Measurements from ENCODE around the gene CHCHD3.
A peak's percentile ranks its signal among the peaks of the same experiment; 100 is the strongest.

CHCHD3 gene

GRCh38 chr7:133081599-133082389 lies at the start of gene CHCHD3:
Gene CHCHD3 (minus strand): TSS chr7:133082090. CDS start chr7:133081937, 153 bp downstream.
- DNase-seq (ENCODE audit: low spot score): peak; percentile 100

- DNase-seq (ENCODE audit: low spot score): no peak
Measured at GRCh38 chr7:133130166-133130565, 48.3 kb upstream of the CHCHD3 start.

GRCh38 chr7:133126422-133126821 lies 44.5 kb upstream of the CHCHD3 start:
- no peak for DNase-seq (ENCODE audit: low spot score)

- no peak for DNase-seq (ENCODE audit: low spot score)
Measured at GRCh38 chr7:133124974-133125373, 43.1 kb upstream of the CHCHD3 start.

- no peak for DNase-seq (ENCODE audit: low spot score)
Measured at GRCh38 chr7:133121175-133121844, 39.4 kb upstream of the CHCHD3 start.

GRCh38 chr7:133119067-133119466 lies 37.2 kb upstream of the CHCHD3 start:
- no peak for DNase-seq (ENCODE audit: low spot score)

GRCh38 chr7:133118261-133118660 lies 36.4 kb upstream of the CHCHD3 start:
- no peak for DNase-seq (ENCODE audit: low spot score)

GRCh38 chr7:133117452-133117851 lies 35.6 kb upstream of the CHCHD3 start:
- DNase-seq (ENCODE audit: low spot score): no peak

GRCh38 chr7:133115596-133115995 lies 33.7 kb upstream of the CHCHD3 start:
- DNase-seq (ENCODE audit: low spot score): no peak

GRCh38 chr7:133114519-133114918 lies 32.6 kb upstream of the CHCHD3 start:
- no peak for DNase-seq (ENCODE audit: low spot score)

GRCh38 chr7:133112976-133113375 lies 31.1 kb upstream of the CHCHD3 start:
- no peak for DNase-seq (ENCODE audit: low spot score)

GRCh38 chr7:133112335-133112734 lies 30.4 kb upstream of the CHCHD3 start:
- DNase-seq (ENCODE audit: low spot score): no peak

- no peak for DNase-seq (ENCODE audit: low spot score)
Measured at GRCh38 chr7:133110312-133110711, 28.4 kb upstream of the CHCHD3 start.

GRCh38 chr7:133109816-133110215 lies 27.9 kb upstream of the CHCHD3 start:
- no peak for DNase-seq (ENCODE audit: low spot score)

- no peak for DNase-seq (ENCODE audit: low spot score)
Measured at GRCh38 chr7:133108023-133108422, 26.1 kb upstream of the CHCHD3 start.

GRCh38 chr7:133102276-133103060 lies 20.6 kb upstream of the CHCHD3 start:
- no peak for DNase-seq (ENCODE audit: low spot score)

GRCh38 chr7:133099633-133100286 lies 17.9 kb upstream of the CHCHD3 start:
- no peak for DNase-seq (ENCODE audit: low spot score)

GRCh38 chr7:133095119-133095671 lies 13.3 kb upstream of the CHCHD3 start:
- DNase-seq (ENCODE audit: low spot score): no peak

- DNase-seq (ENCODE audit: low spot score): no peak
Measured at GRCh38 chr7:133091943-133092464, 10.1 kb upstream of the CHCHD3 start.

GRCh38 chr7:133082390-133082766 lies 488 bp upstream of the CHCHD3 start:
- DNase-seq (ENCODE audit: low spot score): no peak

GRCh38 chr7:133081119-133081598 lies 731 bp downstream of the CHCHD3 start:
- peak; percentile 49 for DNase-seq (ENCODE audit: low spot score)

- DNase-seq (ENCODE audit: low spot score): no peak
Measured at GRCh38 chr7:133079296-133079695, 2.6 kb downstream of the CHCHD3 start.

Data from NAMALWA (cell line).